Tibial nerve (tissue), 4 donors: Measurements from ENCODE around the gene ANGPTL1.

Source experiments
- CTCF ChIP-seq, 5 experiments: fragments of 200-600 bp in 3 of 5; fragments of 450-650 bp in 2 of 5; sonication (generic) in 3 of 5; IDR thresholded peaks; one replicate each; pipeline ENCODE4 v1.5.1; 2016 to 2019; ENCODE audit warnings: antibody characterized with exemption in 5 of 5, mild to moderate bottlenecking in 3 of 5, moderate library complexity in 2 of 5
- EP300 ChIP-seq, 2 donors: sonication (generic); formaldehyde crosslinking; IDR thresholded peaks; one replicate each; pipeline ENCODE4 v1.6.1; 2017; ENCODE audit warnings: antibody characterized with exemption in 2 of 2, mild to moderate bottlenecking in 1 of 2
- POLR2A ChIP-seq, 2 donors: fragments of 450-650 bp; IDR thresholded peaks; one replicate each; pipeline ENCODE4 v1.6.1; 2017; ENCODE audit warnings: antibody characterized with exemption in 2 of 2, mild to moderate bottlenecking in 2 of 2, moderate library complexity in 2 of 2

DNA sequence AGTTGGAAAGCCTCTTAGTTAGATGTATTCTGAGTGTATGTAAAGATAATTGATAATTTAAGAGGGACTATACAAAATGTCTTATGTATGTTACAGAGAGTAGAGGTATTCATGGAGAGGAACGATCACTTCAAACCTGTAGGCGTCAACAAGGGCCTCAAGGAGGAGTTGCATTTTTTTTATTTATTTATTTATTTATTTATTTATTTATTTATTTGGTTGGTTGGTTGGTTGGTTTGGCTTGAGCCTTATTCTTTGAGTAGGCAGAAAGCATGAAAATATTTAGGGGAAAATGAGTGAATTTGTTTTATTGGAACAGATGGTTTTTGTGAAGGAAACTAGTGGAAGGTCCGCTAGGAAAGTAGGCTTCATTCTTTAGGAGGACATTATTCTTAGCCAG lies 8.5 kb downstream of the ANGPTL1 start:
- TF ChIP-seq POLR2A (IDR thresholded peaks at IDR 0.05): no peak
- TF ChIP-seq CTCF (IDR thresholded peaks at IDR 0.05): no peak
- TF ChIP-seq EP300 (IDR thresholded peaks at IDR 0.05): no peak
